ENCODE data around the gene WNK1. TPM values are rescaled to one million over a fixed set of nuclear protein-coding genes. Genes with fewer than 3 reads are reported as not detected.

The WNK1 gene
- total RNA-seq, 1 experiment from 2014 or later, result 117 TPM

GRCh38 chr12:886206-886605 is 133.8 kb downstream of the WNK1 start:
- H3K23me2 ChIP-seq (ENCODE audit: insufficient read length, low read depth, low read length, poor library complexity, severe bottlenecking), result no peaks in the 10 kb centered on the region
- H4K20me1 ChIP-seq (ENCODE audit: control insufficient read depth, insufficient read depth, insufficient read length), result no peaks in the 10 kb centered on the region
- H3K27ac ChIP-seq (ENCODE audit: insufficient read length, low read depth, low read length), result no peak overlapping the region
- H3K36me3 Mint-ChIP-seq (ENCODE audit: insufficient read depth in 1 of 3, low read depth in 3 of 3), result peaks cover 41 to 92% (median 91%) of the 10 kb centered on the region in 3 experiments; a peak in 6 of 7 replicates
- no peak overlapping the region for H4K5ac ChIP-seq (ENCODE audit: insufficient read length, low read depth, low read length)
- no peak overlapping the region for H2BK12ac ChIP-seq (ENCODE audit: insufficient read length, low read depth, low read length)
- no peak overlapping the region for H3K56ac ChIP-seq (ENCODE audit: insufficient read length, low read depth, low read length)
- H3K79me2 ChIP-seq (ENCODE audit: insufficient read depth, low read length), result no peaks in the 10 kb centered on the region
- no peak overlapping the region for H3K27ac Mint-ChIP-seq
- H3K4me1 Mint-ChIP-seq, result no peaks in the 10 kb centered on the region
- no peak overlapping the region for H3K4me2 ChIP-seq (ENCODE audit: insufficient read depth, insufficient read length, low read length)
- no peak overlapping the region for H4K91ac ChIP-seq (ENCODE audit: insufficient read length, low read depth, low read length)
- H3K4me3 Mint-ChIP-seq, result no peak overlapping the region
- H3K4me1 ChIP-seq (ENCODE audit: insufficient read depth, low read length), result no peaks in the 10 kb centered on the region
- no peak overlapping the region for H3K14ac ChIP-seq (ENCODE audit: insufficient read depth, low read length)
- no CpG with 5 or more reads among the region's 2 CpGs for WGBS (ENCODE audit: extremely low coverage, insufficient read length, low lambda C conversion rate)
- no peak overlapping the region for H2BK120ac ChIP-seq (ENCODE audit: low read depth, low read length, poor library complexity, severe bottlenecking)
- no peaks in the 10 kb centered on the region for H3K9me3 ChIP-seq (ENCODE audit: control insufficient read depth, low read depth, low read length)
- no peaks in the 10 kb centered on the region for H3K9me3 Mint-ChIP-seq
- H3K79me1 ChIP-seq (ENCODE audit: insufficient read depth, low read depth, low read length, poor library complexity, severe bottlenecking), result no peaks in the 10 kb centered on the region
- no peaks in the 10 kb centered on the region for H3K27me3 Mint-ChIP-seq (ENCODE audit: low read depth)
- no peak overlapping the region for H4K8ac ChIP-seq (replicated peaks; ENCODE audit: insufficient read length, low read depth, low read length)
- no peak overlapping the region for H3K23ac ChIP-seq (ENCODE audit: insufficient read length, low read depth, low read length)
- H2BK15ac ChIP-seq (ENCODE audit: low read depth, low read length), result no peak overlapping the region
- H2BK20ac ChIP-seq (ENCODE audit: low read depth, low read length, poor library complexity, severe bottlenecking), result no peak overlapping the region
- H3T11ph ChIP-seq (ENCODE audit: low read length), result no peak overlapping the region
- no peaks in the 10 kb centered on the region for H3K27me3 ChIP-seq (ENCODE audit: insufficient read depth, low read length)
- H3K18ac ChIP-seq (ENCODE audit: insufficient read length, low read depth, low read length), result no peak overlapping the region
- no peak overlapping the region for H2AK5ac ChIP-seq (ENCODE audit: insufficient read length, low read length)
- H3K9ac ChIP-seq (ENCODE audit: extremely low read depth, insufficient read length, low read length), result no peak overlapping the region
- no peak overlapping the region for H3K4ac ChIP-seq (ENCODE audit: low read depth, low read length)
- H2BK5ac ChIP-seq (ENCODE audit: insufficient read length, low read length), result no peak overlapping the region
- no peak for DNase-seq
- no peak overlapping the region for H2AFZ ChIP-seq (ENCODE audit: low read length)
- TF ChIP-seq CTCF (conservative IDR thresholded peaks at IDR 0.05), result no peak

Measured in H9 (cell line).